Measurements from ENCODE around the gene ARRB2. TPM values are rescaled to one million over a fixed set of nuclear protein-coding genes. Genes with fewer than 3 reads are reported as not detected.

The ARRB2 gene
- polyA plus RNA-seq, 1 donor (not counting 4 experiments of a cell fraction or from before 2014, with no cell fraction given): 11.5 TPM

- Histone ChIP-seq H3K4me2 (ENCODE audit: control insufficient read depth, extremely low read depth, insufficient read depth, low read depth, low read length) (no peak overlapping the region), H3K4me1 (ENCODE audit: control insufficient read depth, extremely low read depth, insufficient read depth, low read length) (peaks cover 14% of the 10 kb centered on the region), H3K36me3 (ENCODE audit: control insufficient read depth in 2 of 2, extremely low read depth in 1 of 2, insufficient read depth in 2 of 2, low read length in 2 of 2) (no peaks in the 10 kb centered on the region), H3K9me3 (ENCODE audit: control insufficient read depth, low read depth, low read length) (no peaks in the 10 kb centered on the region), H2AFZ (ENCODE audit: control insufficient read depth, low read length) (no peak overlapping the region), H3K9ac (ENCODE audit: control insufficient read depth, extremely low read depth, insufficient read depth, low read length) (no peak overlapping the region), H3K27ac (ENCODE audit: control insufficient read depth, insufficient read depth, low read length) (no peak overlapping the region), H3K79me2 (ENCODE audit: control insufficient read depth, insufficient read depth, low read length) (no peaks in the 10 kb centered on the region), H3K4me3 (ENCODE audit: control insufficient read depth in 2 of 3, extremely low read depth in 1 of 3, insufficient read depth in 2 of 3, low read depth in 1 of 3, low read length in 3 of 3) (no peak overlapping the region), H4K20me1 (ENCODE audit: control insufficient read depth, extremely low read depth, insufficient read depth, low read length) (no peaks in the 10 kb centered on the region), H3K9me1 (ENCODE audit: control insufficient read depth, extremely low read depth, insufficient read depth, low read length) (peaks cover 2% of the 10 kb centered on the region), H3K27me3 (ENCODE audit: control insufficient read depth, extremely low read depth, insufficient read depth, low read length) (peaks cover 20% of the 10 kb centered on the region)
- dilution Hi-C loops (cut with MboI; ENCODE audit: extremely low pct_ligation_motif_present, low sequenced_read_pairs): no loop called here
- TF ChIP-seq CTCF (optimal IDR thresholded peaks at IDR 0.05 in 1 of 3, IDR thresholded peaks at IDR 0.05 in 1 of 3, conservative IDR thresholded peaks at IDR 0.05 in 1 of 3; ENCODE audit: extremely low read depth in 1 of 3, insufficient read depth in 2 of 3, low read length in 3 of 3): no peak
- TF ChIP-seq EZH2 (IDR thresholded peaks at IDR 0.05; ENCODE audit: low read length): no peak
- FAIRE-seq: no peak
- DNase-seq (ENCODE audit: low read depth, low spot score): no peak
These were observed 30.2 kb downstream of the ARRB2 start for GRCh38 chr17:4740584-4740983.

- no peak overlapping the region for H3K4me2 ChIP-seq (ENCODE audit: control insufficient read depth, extremely low read depth, insufficient read depth, low read depth, low read length)
- no peak overlapping the region for H3K27ac ChIP-seq (ENCODE audit: control insufficient read depth, insufficient read depth, low read length)
- H3K9ac ChIP-seq (ENCODE audit: control insufficient read depth, extremely low read depth, insufficient read depth, low read length): no peak overlapping the region
- H3K4me3 ChIP-seq (ENCODE audit: control insufficient read depth in 2 of 3, extremely low read depth in 1 of 3, insufficient read depth in 2 of 3, low read depth in 1 of 3, low read length in 3 of 3): no peak overlapping the region
- no peak for FAIRE-seq
- no peak for DNase-seq (ENCODE audit: low read depth, low spot score)
- peaks cover 20% of the 10 kb centered on the region for H3K27me3 ChIP-seq (ENCODE audit: control insufficient read depth, extremely low read depth, insufficient read depth, low read length)
- dilution Hi-C loops (cut with MboI; ENCODE audit: extremely low pct_ligation_motif_present, low sequenced_read_pairs): no loop called here
- peaks cover 2% of the 10 kb centered on the region for H3K9me1 ChIP-seq (ENCODE audit: control insufficient read depth, extremely low read depth, insufficient read depth, low read length)
- H3K36me3 ChIP-seq (ENCODE audit: control insufficient read depth in 2 of 2, extremely low read depth in 1 of 2, insufficient read depth in 2 of 2, low read length in 2 of 2): no peaks in the 10 kb centered on the region
- no peaks in the 10 kb centered on the region for H4K20me1 ChIP-seq (ENCODE audit: control insufficient read depth, extremely low read depth, insufficient read depth, low read length)
- H3K79me2 ChIP-seq (ENCODE audit: control insufficient read depth, insufficient read depth, low read length): no peaks in the 10 kb centered on the region
- no peaks in the 10 kb centered on the region for H3K9me3 ChIP-seq (ENCODE audit: control insufficient read depth, low read depth, low read length)
- TF ChIP-seq CTCF (optimal IDR thresholded peaks at IDR 0.05 in 1 of 3, IDR thresholded peaks at IDR 0.05 in 1 of 3, conservative IDR thresholded peaks at IDR 0.05 in 1 of 3; ENCODE audit: extremely low read depth in 1 of 3, insufficient read depth in 2 of 3, low read length in 3 of 3) (no peak), EZH2 (IDR thresholded peaks at IDR 0.05; ENCODE audit: low read length) (no peak)
- no peak overlapping the region for H2AFZ ChIP-seq (ENCODE audit: control insufficient read depth, low read length)
- H3K4me1 ChIP-seq (ENCODE audit: control insufficient read depth, extremely low read depth, insufficient read depth, low read length): peaks cover 14% of the 10 kb centered on the region
These were observed 31.1 kb downstream of the ARRB2 start for GRCh38 chr17:4741544-4741943.
